ENCODE data around the gene DIAPH3. TPM values are rescaled to one million over a fixed set of nuclear protein-coding genes. Genes with fewer than 3 reads are reported as not detected.

The DIAPH3 gene
- total RNA-seq, 1 experiment from 2014 or later, result 11.4 TPM

GRCh38 chr13:59829690-59830089 is 334.0 kb downstream of the DIAPH3 start:
- no peaks in the 10 kb centered on the region for H3K9me3 Mint-ChIP-seq (ENCODE audit: low read depth, unreplicated experiment)
- no TSS peak for BruUV-seq (replicated peaks)
- no peaks in the 10 kb centered on the region for H3K27me3 Mint-ChIP-seq (ENCODE audit: unreplicated experiment)
- no peak overlapping the region for H3K4me3 Mint-ChIP-seq (ENCODE audit: low read depth, unreplicated experiment)
- no peak for TF ChIP-seq CTCF (IDR thresholded peaks at IDR 0.05; ENCODE audit: unreplicated experiment)
- H3K36me3 Mint-ChIP-seq (ENCODE audit: insufficient read depth, unreplicated experiment), result no peaks in the 10 kb centered on the region
- intact Hi-C loops (cut with micrococcal nuclease; ENCODE audit: unreplicated experiment), result no loop called here
- H3K4me1 Mint-ChIP-seq (ENCODE audit: low read depth, unreplicated experiment), result no peaks in the 10 kb centered on the region
- CTCF ChIA-PET, result no interaction called here
- H3K27ac Mint-ChIP-seq (ENCODE audit: unreplicated experiment), result no peak overlapping the region
- no peak for DNase-seq

GRCh38 chr13:59823486-59823885 is 340.2 kb downstream of the DIAPH3 start:
- TF ChIP-seq CTCF (IDR thresholded peaks at IDR 0.05; ENCODE audit: unreplicated experiment), result no peak
- H3K27ac Mint-ChIP-seq (ENCODE audit: unreplicated experiment), result no peak overlapping the region
- no peaks in the 10 kb centered on the region for H3K27me3 Mint-ChIP-seq (ENCODE audit: unreplicated experiment)
- H3K9me3 Mint-ChIP-seq (ENCODE audit: low read depth, unreplicated experiment), result no peaks in the 10 kb centered on the region
- BruUV-seq (replicated peaks), result no TSS peak
- intact Hi-C loops (cut with micrococcal nuclease; ENCODE audit: unreplicated experiment), result no loop called here
- CTCF ChIA-PET, result no interaction called here
- no peak for DNase-seq
- no peaks in the 10 kb centered on the region for H3K36me3 Mint-ChIP-seq (ENCODE audit: insufficient read depth, unreplicated experiment)
- H3K4me3 Mint-ChIP-seq (ENCODE audit: low read depth, unreplicated experiment), result no peak overlapping the region
- no peaks in the 10 kb centered on the region for H3K4me1 Mint-ChIP-seq (ENCODE audit: low read depth, unreplicated experiment)

- Mint-ChIP-seq H3K4me1 (ENCODE audit: low read depth, unreplicated experiment) (no peaks in the 10 kb centered on the region), H3K27me3 (ENCODE audit: unreplicated experiment) (no peaks in the 10 kb centered on the region)
Measured at GRCh38 chr13:59809564-59809963, 354.2 kb downstream of the DIAPH3 start.

GRCh38 chr13:59806801-59807200 is 356.9 kb downstream of the DIAPH3 start:
- Mint-ChIP-seq H3K4me3 (ENCODE audit: low read depth, unreplicated experiment) (no peak overlapping the region), H3K4me1 (ENCODE audit: low read depth, unreplicated experiment) (no peaks in the 10 kb centered on the region), H3K36me3 (ENCODE audit: insufficient read depth, unreplicated experiment) (no peaks in the 10 kb centered on the region), H3K27ac (ENCODE audit: unreplicated experiment) (no peak overlapping the region), H3K27me3 (ENCODE audit: unreplicated experiment) (no peaks in the 10 kb centered on the region), H3K9me3 (ENCODE audit: low read depth, unreplicated experiment) (no peaks in the 10 kb centered on the region)
- intact Hi-C loops (cut with micrococcal nuclease; ENCODE audit: unreplicated experiment), result no loop called here
- CTCF ChIA-PET, result no interaction called here
- TF ChIP-seq CTCF (IDR thresholded peaks at IDR 0.05; ENCODE audit: unreplicated experiment), result no peak
- BruUV-seq (replicated peaks), result no TSS peak
- DNase-seq, result no peak

More at GRCh38 chr13:59809564-59809963, 354.2 kb downstream of the DIAPH3 start:
- intact Hi-C loops (cut with micrococcal nuclease; ENCODE audit: unreplicated experiment), result no loop called here
- CTCF ChIA-PET, result no interaction called here
- no peak for DNase-seq
- H3K9me3 Mint-ChIP-seq (ENCODE audit: low read depth, unreplicated experiment), result no peaks in the 10 kb centered on the region
- BruUV-seq (replicated peaks), result no TSS peak
- no peaks in the 10 kb centered on the region for H3K36me3 Mint-ChIP-seq (ENCODE audit: insufficient read depth, unreplicated experiment)
- no peak for TF ChIP-seq CTCF (IDR thresholded peaks at IDR 0.05; ENCODE audit: unreplicated experiment)
- no peak overlapping the region for H3K4me3 Mint-ChIP-seq (ENCODE audit: low read depth, unreplicated experiment)
- no peak overlapping the region for H3K27ac Mint-ChIP-seq (ENCODE audit: unreplicated experiment)

All from Calu3 (cell line).